SU-DHL-6 (cell line): ENCODE data around the gene EHD4.

Experiments used
- CTCF ChIP-seq: fragments of 200-600 bp; sonication (generic); IDR thresholded peaks from one replicate; pipeline ENCODE4 v1.5.1; 2017; ENCODE audit warnings: antibody characterized with exemption, mild to moderate bottlenecking, low read length, moderate library complexity; ENCODE audit not compliant: insufficient read depth, poor library complexity, severe bottlenecking
- EZH2phosphoT487 ChIP-seq: fragments of 200-600 bp; sonication (generic), shearing (Covaris generic); conservative IDR thresholded peaks from 2 replicates; pipeline ENCODE4 v1.6.1; 2018; ENCODE audit warnings: mild to moderate bottlenecking, antibody characterized with exemption, low read length, moderate library complexity, mixed read lengths

- TF ChIP-seq CTCF (no peak), EZH2phosphoT487 (no peak)
Measured at GRCh38 chr15:41871175-41871905, 101.0 kb downstream of the EHD4 start.
